Gastroesophageal sphincter (tissue), 4 donors: ENCODE measurements around the gene POLE4. TPM values are rescaled to one million over a fixed set of nuclear protein-coding genes. Genes with fewer than 3 reads are reported as not detected.

Source experiments
- ATAC-seq: fragments of 150-250 bp; one replicate; pipeline ENCODE4 v1.9.1; 2016; ENCODE audit warnings: mild to moderate bottlenecking, moderate library complexity
- H3K27ac ChIP-seq, 4 donors: fragments of 200-600 bp; sonication (generic) in 3 of 4; 1 replicate in 3 of 4; 2 replicates in 1 of 4; pipeline ENCODE4 v1.5.1; 2016 to 2019
- H3K27me3 ChIP-seq: fragments of 200-600 bp; sonication (generic); one replicate; pipeline ENCODE4 v1.5.1; 2019
- H3K36me3 ChIP-seq, 2 donors: fragments of 200-600 bp; sonication (generic); one replicate each; pipeline ENCODE4 v1.5.1; 2019; ENCODE audit warnings: control low read depth in 1 of 2
- H3K4me1 ChIP-seq, 3 donors: fragments of 200-600 bp; sonication (generic); 1 replicate in 2 of 3; 2 replicates in 1 of 3; pipeline ENCODE4 v1.5.1; 2016 to 2019; ENCODE audit warnings: control low read depth in 2 of 3
- H3K4me3 ChIP-seq, 2 donors: fragments of 200-600 bp; sonication (generic); one replicate each; pipeline ENCODE4 v1.5.1; 2019; ENCODE audit warnings: mild to moderate bottlenecking in 1 of 2, moderate library complexity in 1 of 2
- H3K9me3 ChIP-seq, 3 donors: fragments of 200-600 bp; sonication (generic); one replicate each; pipeline ENCODE4 v1.5.1; 2017 to 2019; ENCODE audit warnings: control low read depth in 2 of 3
- EP300 ChIP-seq: sonication (generic); formaldehyde crosslinking; IDR thresholded peaks from one replicate; pipeline ENCODE4 v1.6.1; 2017; ENCODE audit warnings: antibody characterized with exemption, mild to moderate bottlenecking
- POLR2A ChIP-seq, 2 donors: fragments of 450-650 bp; IDR thresholded peaks; one replicate each; pipeline ENCODE4 v1.6.1; 2017; ENCODE audit warnings: antibody characterized with exemption in 2 of 2, mild to moderate bottlenecking in 2 of 2, moderate library complexity in 1 of 2
- POLR2AphosphoS5 ChIP-seq: sonication (generic); formaldehyde crosslinking; IDR thresholded peaks from one replicate; pipeline ENCODE4 v1.6.1; 2017; ENCODE audit warnings: antibody characterized with exemption
- WGBS, 2 donors: methylation state at CpG; one replicate each; pipeline ENCODE4 v1.1.5; 2018; ENCODE audit warnings: low coverage in 1 of 2; 5-methylcytosine and 5-hydroxymethylcytosine counted together
- total RNA-seq, 4 donors: library from RNA; depleted of rRNA; stranded (reverse); fragments of >200 nt; gene quantifications; one replicate each; pipeline ENCODE4 v1.1.0, GENCODE V29; 2016
- TF ChIP-seq, protein P1 (sequence below), 4 experiments: fragments of 200-600 bp in 2 of 4; fragments of 450-650 bp in 2 of 4; sonication (generic) in 1 of 4; IDR thresholded peaks; one replicate each; pipeline ENCODE4 v1.5.1; 2017 to 2019; ENCODE audit warnings: antibody characterized with exemption in 4 of 4, mild to moderate bottlenecking in 2 of 4, moderate library complexity in 2 of 4

Gene POLE4
- total RNA-seq, 4 donors from 2014 or later = 17.7 to 34.1 (median 24.8) TPM

DNA sequence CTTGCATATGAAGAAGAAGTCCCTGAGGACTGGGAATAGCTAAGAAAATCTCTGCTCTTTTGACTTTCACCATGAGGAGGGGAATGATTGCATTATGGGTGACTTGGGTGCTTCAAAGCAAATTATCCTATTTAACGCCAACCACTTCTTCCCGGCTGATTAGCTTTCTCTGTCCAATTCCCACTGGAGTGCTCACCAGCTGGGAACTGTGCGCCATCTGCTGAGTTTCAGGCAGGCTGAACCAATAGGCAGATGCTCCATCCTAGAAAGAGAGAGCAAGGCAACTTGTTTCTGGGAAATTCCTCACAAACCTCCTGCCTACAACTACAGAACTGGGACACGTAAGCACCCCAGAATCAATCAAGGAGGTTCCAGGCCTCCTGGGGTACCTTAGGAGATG lies 49.4 kb downstream of the POLE4 start:
- no peak overlapping the region for H3K4me3 ChIP-seq
- 84 to 94% methylated on average over 3 to 4 of the region's 4 CpGs for WGBS, 2 donors
- no peaks in the 10 kb centered on the region for H3K9me3 ChIP-seq
- H3K4me1 ChIP-seq = no peaks in the 10 kb centered on the region
- H3K27me3 ChIP-seq = no peaks in the 10 kb centered on the region
- no peak overlapping the region for H3K27ac ChIP-seq
- no peaks in the 10 kb centered on the region for H3K36me3 ChIP-seq
- ATAC-seq = no peak
- no peak for TF ChIP-seq EP300
- TF ChIP-seq POLR2A (IDR thresholded peaks at IDR 0.05) = no peak
- TF ChIP-seq POLR2AphosphoS5 = no peak
- TF ChIP-seq, protein P1, sequence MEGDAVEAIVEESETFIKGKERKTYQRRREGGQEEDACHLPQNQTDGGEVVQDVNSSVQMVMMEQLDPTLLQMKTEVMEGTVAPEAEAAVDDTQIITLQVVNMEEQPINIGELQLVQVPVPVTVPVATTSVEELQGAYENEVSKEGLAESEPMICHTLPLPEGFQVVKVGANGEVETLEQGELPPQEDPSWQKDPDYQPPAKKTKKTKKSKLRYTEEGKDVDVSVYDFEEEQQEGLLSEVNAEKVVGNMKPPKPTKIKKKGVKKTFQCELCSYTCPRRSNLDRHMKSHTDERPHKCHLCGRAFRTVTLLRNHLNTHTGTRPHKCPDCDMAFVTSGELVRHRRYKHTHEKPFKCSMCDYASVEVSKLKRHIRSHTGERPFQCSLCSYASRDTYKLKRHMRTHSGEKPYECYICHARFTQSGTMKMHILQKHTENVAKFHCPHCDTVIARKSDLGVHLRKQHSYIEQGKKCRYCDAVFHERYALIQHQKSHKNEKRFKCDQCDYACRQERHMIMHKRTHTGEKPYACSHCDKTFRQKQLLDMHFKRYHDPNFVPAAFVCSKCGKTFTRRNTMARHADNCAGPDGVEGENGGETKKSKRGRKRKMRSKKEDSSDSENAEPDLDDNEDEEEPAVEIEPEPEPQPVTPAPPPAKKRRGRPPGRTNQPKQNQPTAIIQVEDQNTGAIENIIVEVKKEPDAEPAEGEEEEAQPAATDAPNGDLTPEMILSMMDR (IDR thresholded peaks at IDR 0.05) = no peak

GRCh38 chr2:75010571-75010970 lies 52.1 kb downstream of the POLE4 start:
- no peaks in the 10 kb centered on the region for H3K4me1 ChIP-seq
- TF ChIP-seq EP300 = no peak
- TF ChIP-seq, protein P1 (IDR thresholded peaks at IDR 0.05) = no peak
- TF ChIP-seq POLR2AphosphoS5 = no peak
- TF ChIP-seq POLR2A (IDR thresholded peaks at IDR 0.05) = no peak
- no peaks in the 10 kb centered on the region for H3K9me3 ChIP-seq
- 100% methylated on average over 1 of the region's 1 CpG; no CpG with 5 or more reads in 1 of the 2 donors for WGBS, 2 donors
- no peaks in the 10 kb centered on the region for H3K27me3 ChIP-seq
- ATAC-seq = no peak
- H3K36me3 ChIP-seq = no peaks in the 10 kb centered on the region
- H3K4me3 ChIP-seq = no peak overlapping the region
- H3K27ac ChIP-seq = no peak overlapping the region

- Histone ChIP-seq H3K27me3 (no peaks in the 10 kb centered on the region), H3K4me3 (no peak overlapping the region), H3K27ac (no peak overlapping the region), H3K36me3 (no peaks in the 10 kb centered on the region), H3K9me3 (no peaks in the 10 kb centered on the region), H3K4me1 (no peaks in the 10 kb centered on the region)
- no peak for ATAC-seq
- WGBS, 2 donors = 81 to 86% methylated on average over 5 to 8 of the region's 8 CpGs
- no peak for TF ChIP-seq POLR2A (IDR thresholded peaks at IDR 0.05)
- TF ChIP-seq POLR2AphosphoS5 = no peak
- TF ChIP-seq, protein P1 (IDR thresholded peaks at IDR 0.05) = no peak
- TF ChIP-seq EP300 = no peak
These were observed 53.6 kb downstream of the POLE4 start for GRCh38 chr2:75012080-75012479.

- Histone ChIP-seq H3K27me3 (no peaks in the 10 kb centered on the region), H3K36me3 (no peaks in the 10 kb centered on the region), H3K4me3 (no peak overlapping the region), H3K27ac (no peak overlapping the region), H3K9me3 (no peaks in the 10 kb centered on the region), H3K4me1 (no peaks in the 10 kb centered on the region)
- TF ChIP-seq POLR2A (IDR thresholded peaks at IDR 0.05) (no peak), EP300 (no peak), POLR2AphosphoS5 (no peak)
- TF ChIP-seq, protein P1 (IDR thresholded peaks at IDR 0.05) = no peak
- no peak for ATAC-seq
- whole genome bisulfite sequencing, 2 donors = 77 to 85% methylated on average over 2 of the region's 2 CpGs
These were observed 59.7 kb downstream of the POLE4 start for GRCh38 chr2:75018162-75018561.

Other genes starting within 250 kb of the POLE4 start
- 1 to 10 TPM in 3 of 4 donors, under 1 TPM in 1; 0.82 to 6.1 (median 2.1) TPM for gene HK2, start 124.5 kb upstream of the POLE4 start, total RNA-seq
- gene TACR1, start 240.9 kb downstream of the POLE4 start, total RNA-seq = 1 to 10 TPM; 2.0 to 4.2 (median 2.9) TPM